SK-N-MC (cell line): ENCODE measurements around the gene UGT2B17.
"Not testable (repeated sequence)": the region's sequence is repeated elsewhere in the genome, so short reads cannot be mapped to it uniquely, and the experiment has no call there.

ENCODE experiments used
- EZH2 ChIP-seq: fragments of 200-600 bp; sonication (generic); IDR thresholded peaks from one replicate; pipeline ENCODE4 v1.6.1; 2017; ENCODE audit warnings: antibody characterized with exemption
- FOXP2 ChIP-seq: optimal IDR thresholded peaks from 2 replicates; pipeline ENCODE3; 2011; ENCODE audit warnings: mild to moderate bottlenecking, moderate library complexity; ENCODE audit not compliant: insufficient read depth; ENCODE audit errors: extremely low read length, control extremely low read depth
- POLR2AphosphoS5 ChIP-seq: IDR thresholded peaks from 2 replicates; pipeline ENCODE4 v1.6.1; 2012; ENCODE audit warnings: mild to moderate bottlenecking, low read depth, low read length, borderline replicate concordance

DNA sequence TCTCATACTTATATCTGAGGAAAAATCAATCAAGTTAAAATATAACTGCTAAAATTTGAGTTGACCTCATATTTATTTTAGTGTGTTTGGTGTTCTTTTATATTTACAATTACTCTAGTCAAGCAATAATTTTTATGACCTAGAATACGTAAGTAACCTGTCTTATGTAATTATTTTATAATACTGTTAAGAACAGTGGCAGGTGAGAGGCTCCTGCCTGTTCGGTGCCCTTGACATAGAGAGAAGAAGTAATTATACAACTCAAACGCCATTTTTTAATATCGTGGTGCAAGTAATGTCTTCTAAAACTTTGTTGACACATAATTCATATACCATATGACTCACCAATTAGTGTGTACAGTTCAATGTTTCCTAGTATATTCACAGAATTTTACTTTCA, 7.6 kb downstream of the UGT2B17 start:
- not testable (repeated sequence) for TF ChIP-seq EZH2, POLR2AphosphoS5, FOXP2
